Liver (tissue), 9 donors: ENCODE measurements around the gene GREB1. TPM values are rescaled to one million over a fixed set of nuclear protein-coding genes. Genes with fewer than 3 reads are reported as not detected.

ENCODE experiments used
- DNase-seq: peaks from one replicate; pipeline ENCODE4 v3.0.0-alpha.2; 2017; ENCODE audit warnings: low spot score
- H3K27ac ChIP-seq, 2 donors: one replicate each; pipeline ENCODE4 v1.7.0; 2013; ENCODE audit warnings: inconsistent platforms in 2 of 2, low read length in 2 of 2, control low read depth in 1 of 2, low read depth in 1 of 2, mild to moderate bottlenecking in 1 of 2
- H3K27me3 ChIP-seq, 4 donors: one replicate each; pipeline versions ENCODE4 v1.6.1 to v1.7.0; 2013; ENCODE audit warnings: low read length in 3 of 4, inconsistent platforms in 1 of 4, mild to moderate bottlenecking in 1 of 4, moderate library complexity in 1 of 4; ENCODE audit not compliant: control insufficient read depth in 4 of 4, insufficient read depth in 4 of 4
- H3K36me3 ChIP-seq, 4 donors: one replicate each; pipeline versions ENCODE4 v1.6.1 to v1.7.0; 2013; ENCODE audit warnings: low read length in 3 of 4, mild to moderate bottlenecking in 3 of 4, low read depth in 1 of 4, moderate library complexity in 1 of 4; ENCODE audit not compliant: control insufficient read depth in 4 of 4, insufficient read depth in 3 of 4
- H3K4me1 ChIP-seq, 4 donors: one replicate each; pipeline versions ENCODE4 v1.6.1 to v1.7.0; 2013; ENCODE audit warnings: low read length in 3 of 4, mild to moderate bottlenecking in 3 of 4, moderate library complexity in 1 of 4; ENCODE audit not compliant: control insufficient read depth in 4 of 4, insufficient read depth in 4 of 4
- H3K4me3 ChIP-seq, 3 donors: one replicate each; pipeline versions ENCODE4 v1.6.1 to v1.7.0; 2013; ENCODE audit warnings: low read length in 3 of 3, control low read depth in 1 of 3, low read depth in 1 of 3, mild to moderate bottlenecking in 1 of 3
- H3K9ac ChIP-seq, 2 donors: one replicate each; pipeline ENCODE4 v1.7.0; 2013; ENCODE audit warnings: low read length in 2 of 2, mild to moderate bottlenecking in 2 of 2, moderate library complexity in 2 of 2, control low read depth in 1 of 2, low read depth in 1 of 2
- H3K9me3 ChIP-seq, 4 donors: one replicate each; pipeline versions ENCODE4 v1.6.1 to v1.7.0; 2013; ENCODE audit warnings: low read length in 3 of 4; ENCODE audit not compliant: control insufficient read depth in 4 of 4
- EGR1 ChIP-seq, 2 donors: IDR thresholded peaks; 2 replicates each; pipeline ENCODE4 v1.6.1; 2016 to 2018; ENCODE audit warnings: antibody characterized with exemption in 2 of 2, low read depth in 2 of 2
- FOXA1 ChIP-seq: IDR thresholded peaks from 2 replicates; pipeline ENCODE4 v1.6.1; 2016; ENCODE audit warnings: antibody characterized with exemption
- FOXA2 ChIP-seq: IDR thresholded peaks from 2 replicates; pipeline ENCODE4 v1.6.1; 2016; ENCODE audit warnings: antibody characterized with exemption
- GABPA ChIP-seq, 2 donors: IDR thresholded peaks in 1 of 2; conservative IDR thresholded peaks in 1 of 2; 2 replicates each; pipeline ENCODE4 v1.6.1; 2016; ENCODE audit warnings: antibody characterized with exemption in 2 of 2, mild to moderate bottlenecking in 1 of 2, moderate library complexity in 1 of 2
- HNF4A ChIP-seq, 2 donors: conservative IDR thresholded peaks; 2 replicates each; pipeline ENCODE4 v1.6.1; 2016; ENCODE audit warnings: antibody characterized with exemption in 2 of 2, mild to moderate bottlenecking in 2 of 2
- HNF4G ChIP-seq: IDR thresholded peaks from 2 replicates; pipeline ENCODE4 v1.6.1; 2016; ENCODE audit warnings: antibody characterized with exemption
- JUND ChIP-seq, 2 donors: IDR thresholded peaks; 2 replicates each; pipeline ENCODE4 v1.6.1; 2016; ENCODE audit warnings: antibody characterized with exemption in 2 of 2
- NR2F2 ChIP-seq: IDR thresholded peaks from 2 replicates; pipeline ENCODE4 v1.6.1; 2016; ENCODE audit warnings: antibody characterized with exemption
- RAD21 ChIP-seq, 2 donors: IDR thresholded peaks; 2 replicates each; pipeline ENCODE4 v1.6.1; 2016; ENCODE audit warnings: antibody characterized with exemption in 2 of 2, mild to moderate bottlenecking in 2 of 2
- RXRA ChIP-seq, 2 donors: IDR thresholded peaks; 2 replicates each; pipeline ENCODE4 v1.6.1; 2017 to 2018; ENCODE audit warnings: antibody characterized with exemption in 2 of 2, mild to moderate bottlenecking in 1 of 2
- SP1 ChIP-seq: IDR thresholded peaks from 2 replicates; pipeline ENCODE4 v1.6.1; 2018; ENCODE audit warnings: antibody characterized with exemption, mild to moderate bottlenecking
- TAF1 ChIP-seq: conservative IDR thresholded peaks from 2 replicates; pipeline ENCODE4 v1.6.1; 2016; ENCODE audit warnings: antibody characterized with exemption, mild to moderate bottlenecking
- YY1 ChIP-seq: IDR thresholded peaks from 2 replicates; pipeline ENCODE4 v1.6.1; 2016; ENCODE audit warnings: antibody characterized with exemption, mild to moderate bottlenecking
- WGBS: extraction: QIAGEN DNeasy Blood & Tissue Kit; methylation state at CpG from one replicate; pipeline ENCODE4 v1.1.7; 2013; 5-methylcytosine and 5-hydroxymethylcytosine counted together
- polyA plus RNA-seq, 2 donors: library from polyadenylated mRNA; stranded (reverse) in 1 of 2; unstranded in 1 of 2; fragments of 200-250 nt in 1 of 2; fragments of >200 nt in 1 of 2; fragmentation: Nextera tagmentation in 1 of 2; extraction: Ambion mirVana in 1 of 2; gene quantifications; one replicate each; pipeline versions ENCODE4 v1.2.1 to v1.2.3, GENCODE V29; 2013 to 2015
- total RNA-seq, 2 donors: library from RNA; depleted of rRNA; stranded (reverse); fragments of >200 nt; gene quantifications; one replicate each; pipeline ENCODE4 v1.2.3, GENCODE V29; 2014
- TF ChIP-seq, protein P1 (sequence below): fragments of 150-350 bp; IDR thresholded peaks from 2 replicates; pipeline ENCODE4 v1.5.1; 2017; ENCODE audit warnings: improper control_type of control experiment, low read depth, low read length; ENCODE audit not compliant: missing input control
- TF ChIP-seq, protein P2 (sequence below): IDR thresholded peaks from 2 replicates; pipeline ENCODE4 v1.6.1; 2016; ENCODE audit warnings: antibody characterized with exemption
- TF ChIP-seq, protein P3 (sequence below): IDR thresholded peaks from 2 replicates; pipeline ENCODE4 v1.6.1; 2016; ENCODE audit warnings: antibody characterized with exemption
- TF ChIP-seq, protein P4 (sequence below): IDR thresholded peaks from 2 replicates; pipeline ENCODE4 v1.6.1; 2016; ENCODE audit warnings: antibody characterized with exemption
- TF ChIP-seq, protein P5 (sequence below): IDR thresholded peaks from 2 replicates; pipeline ENCODE4 v1.6.1; 2016; ENCODE audit warnings: antibody characterized with exemption, mild to moderate bottlenecking
- donor health status: healthy.
- donor health status: healthy.
- donor health status: healthy.
- donor health status: healthy.
- donor health status: healthy.

The GREB1 gene
- total and polyA plus RNA-seq, 4 donors, result 1.0 to 6.3 (median 3.6) TPM

DNA sequence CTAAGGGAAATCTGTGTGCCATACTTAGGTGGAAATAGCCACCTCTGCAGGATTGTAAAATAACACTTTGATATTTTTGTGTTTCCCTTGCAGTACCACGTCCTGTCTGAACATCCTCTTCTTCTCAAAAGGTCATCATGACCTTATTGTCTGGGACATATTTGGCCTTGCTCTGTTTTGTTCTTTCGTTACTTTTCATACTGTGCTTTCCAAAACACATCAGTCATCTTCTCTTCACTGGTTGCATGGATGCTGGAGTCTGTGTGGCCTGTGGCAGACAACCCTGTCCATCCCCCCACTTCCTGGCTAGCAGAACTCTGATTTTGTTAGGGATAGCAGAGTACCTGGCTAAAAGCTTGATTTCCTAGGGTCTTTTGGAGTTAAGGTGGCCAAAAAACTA is 9.4 kb upstream of the GREB1 start:
- H3K4me3 ChIP-seq, result no peak overlapping the region
- H3K27ac ChIP-seq, result no peak overlapping the region
- TF ChIP-seq HNF4G (no peak), HNF4A (conservative IDR thresholded peaks at IDR 0.05) (no peak), FOXA1 (no peak), YY1 (no peak), TAF1 (no peak), NR2F2 (no peak), SP1 (no peak), EGR1 (IDR thresholded peaks at IDR 0.05; ENCODE audit: low read depth in 2 of 2) (no peak), JUND (IDR thresholded peaks at IDR 0.05) (no peak), RAD21 (IDR thresholded peaks at IDR 0.05) (no peak), FOXA2 (no peak), RXRA (IDR thresholded peaks at IDR 0.05) (no peak), GABPA (IDR thresholded peaks at IDR 0.05 in 1 of 2, conservative IDR thresholded peaks at IDR 0.05 in 1 of 2) (no peak)
- TF ChIP-seq, protein P1, sequence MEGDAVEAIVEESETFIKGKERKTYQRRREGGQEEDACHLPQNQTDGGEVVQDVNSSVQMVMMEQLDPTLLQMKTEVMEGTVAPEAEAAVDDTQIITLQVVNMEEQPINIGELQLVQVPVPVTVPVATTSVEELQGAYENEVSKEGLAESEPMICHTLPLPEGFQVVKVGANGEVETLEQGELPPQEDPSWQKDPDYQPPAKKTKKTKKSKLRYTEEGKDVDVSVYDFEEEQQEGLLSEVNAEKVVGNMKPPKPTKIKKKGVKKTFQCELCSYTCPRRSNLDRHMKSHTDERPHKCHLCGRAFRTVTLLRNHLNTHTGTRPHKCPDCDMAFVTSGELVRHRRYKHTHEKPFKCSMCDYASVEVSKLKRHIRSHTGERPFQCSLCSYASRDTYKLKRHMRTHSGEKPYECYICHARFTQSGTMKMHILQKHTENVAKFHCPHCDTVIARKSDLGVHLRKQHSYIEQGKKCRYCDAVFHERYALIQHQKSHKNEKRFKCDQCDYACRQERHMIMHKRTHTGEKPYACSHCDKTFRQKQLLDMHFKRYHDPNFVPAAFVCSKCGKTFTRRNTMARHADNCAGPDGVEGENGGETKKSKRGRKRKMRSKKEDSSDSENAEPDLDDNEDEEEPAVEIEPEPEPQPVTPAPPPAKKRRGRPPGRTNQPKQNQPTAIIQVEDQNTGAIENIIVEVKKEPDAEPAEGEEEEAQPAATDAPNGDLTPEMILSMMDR, result no peak
- TF ChIP-seq, protein P2, sequence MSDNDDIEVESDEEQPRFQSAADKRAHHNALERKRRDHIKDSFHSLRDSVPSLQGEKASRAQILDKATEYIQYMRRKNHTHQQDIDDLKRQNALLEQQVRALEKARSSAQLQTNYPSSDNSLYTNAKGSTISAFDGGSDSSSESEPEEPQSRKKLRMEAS, result no peak
- TF ChIP-seq, protein P3, sequence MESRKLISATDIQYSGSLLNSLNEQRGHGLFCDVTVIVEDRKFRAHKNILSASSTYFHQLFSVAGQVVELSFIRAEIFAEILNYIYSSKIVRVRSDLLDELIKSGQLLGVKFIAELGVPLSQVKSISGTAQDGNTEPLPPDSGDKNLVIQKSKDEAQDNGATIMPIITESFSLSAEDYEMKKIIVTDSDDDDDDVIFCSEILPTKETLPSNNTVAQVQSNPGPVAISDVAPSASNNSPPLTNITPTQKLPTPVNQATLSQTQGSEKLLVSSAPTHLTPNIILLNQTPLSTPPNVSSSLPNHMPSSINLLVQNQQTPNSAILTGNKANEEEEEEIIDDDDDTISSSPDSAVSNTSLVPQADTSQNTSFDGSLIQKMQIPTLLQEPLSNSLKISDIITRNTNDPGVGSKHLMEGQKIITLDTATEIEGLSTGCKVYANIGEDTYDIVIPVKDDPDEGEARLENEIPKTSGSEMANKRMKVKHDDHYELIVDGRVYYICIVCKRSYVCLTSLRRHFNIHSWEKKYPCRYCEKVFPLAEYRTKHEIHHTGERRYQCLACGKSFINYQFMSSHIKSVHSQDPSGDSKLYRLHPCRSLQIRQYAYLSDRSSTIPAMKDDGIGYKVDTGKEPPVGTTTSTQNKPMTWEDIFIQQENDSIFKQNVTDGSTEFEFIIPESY, result no peak
- TF ChIP-seq, protein P4, sequence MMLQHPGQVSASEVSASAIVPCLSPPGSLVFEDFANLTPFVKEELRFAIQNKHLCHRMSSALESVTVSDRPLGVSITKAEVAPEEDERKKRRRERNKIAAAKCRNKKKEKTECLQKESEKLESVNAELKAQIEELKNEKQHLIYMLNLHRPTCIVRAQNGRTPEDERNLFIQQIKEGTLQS, result no peak
- TF ChIP-seq, protein P5, sequence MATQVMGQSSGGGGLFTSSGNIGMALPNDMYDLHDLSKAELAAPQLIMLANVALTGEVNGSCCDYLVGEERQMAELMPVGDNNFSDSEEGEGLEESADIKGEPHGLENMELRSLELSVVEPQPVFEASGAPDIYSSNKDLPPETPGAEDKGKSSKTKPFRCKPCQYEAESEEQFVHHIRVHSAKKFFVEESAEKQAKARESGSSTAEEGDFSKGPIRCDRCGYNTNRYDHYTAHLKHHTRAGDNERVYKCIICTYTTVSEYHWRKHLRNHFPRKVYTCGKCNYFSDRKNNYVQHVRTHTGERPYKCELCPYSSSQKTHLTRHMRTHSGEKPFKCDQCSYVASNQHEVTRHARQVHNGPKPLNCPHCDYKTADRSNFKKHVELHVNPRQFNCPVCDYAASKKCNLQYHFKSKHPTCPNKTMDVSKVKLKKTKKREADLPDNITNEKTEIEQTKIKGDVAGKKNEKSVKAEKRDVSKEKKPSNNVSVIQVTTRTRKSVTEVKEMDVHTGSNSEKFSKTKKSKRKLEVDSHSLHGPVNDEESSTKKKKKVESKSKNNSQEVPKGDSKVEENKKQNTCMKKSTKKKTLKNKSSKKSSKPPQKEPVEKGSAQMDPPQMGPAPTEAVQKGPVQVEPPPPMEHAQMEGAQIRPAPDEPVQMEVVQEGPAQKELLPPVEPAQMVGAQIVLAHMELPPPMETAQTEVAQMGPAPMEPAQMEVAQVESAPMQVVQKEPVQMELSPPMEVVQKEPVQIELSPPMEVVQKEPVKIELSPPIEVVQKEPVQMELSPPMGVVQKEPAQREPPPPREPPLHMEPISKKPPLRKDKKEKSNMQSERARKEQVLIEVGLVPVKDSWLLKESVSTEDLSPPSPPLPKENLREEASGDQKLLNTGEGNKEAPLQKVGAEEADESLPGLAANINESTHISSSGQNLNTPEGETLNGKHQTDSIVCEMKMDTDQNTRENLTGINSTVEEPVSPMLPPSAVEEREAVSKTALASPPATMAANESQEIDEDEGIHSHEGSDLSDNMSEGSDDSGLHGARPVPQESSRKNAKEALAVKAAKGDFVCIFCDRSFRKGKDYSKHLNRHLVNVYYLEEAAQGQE, result no peak
- H3K36me3 ChIP-seq, result no peaks in the 10 kb centered on the region
- no peaks in the 10 kb centered on the region for H3K9me3 ChIP-seq
- 86% methylated on average over 2 of the region's 2 CpGs for WGBS
- DNase-seq, result no peak
- no peaks in the 10 kb centered on the region for H3K4me1 ChIP-seq
- no peak overlapping the region for H3K9ac ChIP-seq
- no peaks in the 10 kb centered on the region for H3K27me3 ChIP-seq
